GM12891 (cell line): ENCODE results near the gene MRPS35.

Experiments
- DNase-seq: peaks from one replicate; pipeline ENCODE4 v3.0.0; 2011; ENCODE audit warnings: low spot score; ENCODE audit not compliant: insufficient read length
- FAIRE-seq: peaks from 2 replicates; lab custom pipeline; 2011; peaks lifted over from hg19 to GRCh38; lab: Jason Lieb, UNC
- PAX5 ChIP-seq: IDR thresholded peaks from 2 replicates; pipeline ENCODE4 v1.6.1; 2011; ENCODE audit warnings: low read length, moderate library complexity, mild to moderate bottlenecking; ENCODE audit not compliant: insufficient read depth, severe bottlenecking
- POLR2A ChIP-seq: IDR thresholded peaks from 2 replicates; pipeline ENCODE4 v1.6.1; 2011; ENCODE audit warnings: low read depth, low read length, control low read depth
- POLR2AphosphoS5 ChIP-seq: IDR thresholded peaks from 2 replicates; pipeline ENCODE4 v1.6.1; 2011; ENCODE audit warnings: low read depth, low read length, control low read depth
- POU2F2 ChIP-seq: IDR thresholded peaks from 2 replicates; pipeline ENCODE4 v1.6.1; 2011; ENCODE audit warnings: low read depth, mild to moderate bottlenecking, control low read depth, low read length, moderate library complexity
- SPI1 ChIP-seq: IDR thresholded peaks from 2 replicates; pipeline ENCODE4 v1.6.1; 2011; ENCODE audit warnings: low read depth, low read length, control low read depth
- TAF1 ChIP-seq: IDR thresholded peaks from 2 replicates; pipeline ENCODE4 v1.6.1; 2011; ENCODE audit warnings: low read depth, low read length, control low read depth

The MRPS35 gene

GRCh38 chr12:27785882-27786570, 75.4 kb downstream of the MRPS35 start:
- DNase-seq = no peak
- FAIRE-seq = no peak
- TF ChIP-seq POU2F2 = no peak
- no peak for TF ChIP-seq PAX5
- no peak for TF ChIP-seq POLR2A
- no peak for TF ChIP-seq POLR2AphosphoS5
- no peak for TF ChIP-seq SPI1
- no peak for TF ChIP-seq TAF1

GRCh38 chr12:27787559-27787958, 76.9 kb downstream of the MRPS35 start:
- FAIRE-seq = no peak
- TF ChIP-seq TAF1 = no peak
- no peak for TF ChIP-seq POU2F2
- TF ChIP-seq POLR2AphosphoS5 = no peak
- no peak for TF ChIP-seq POLR2A
- TF ChIP-seq SPI1 = no peak
- no peak for TF ChIP-seq PAX5
- no peak for DNase-seq

GRCh38 chr12:27790179-27790578, 79.5 kb downstream of the MRPS35 start:
- FAIRE-seq (no peak), DNase-seq (no peak)
- TF ChIP-seq PAX5 (no peak), POLR2AphosphoS5 (no peak), SPI1 (no peak), TAF1 (no peak), POU2F2 (no peak)

GRCh38 chr12:27794818-27795584, 84.4 kb downstream of the MRPS35 start:
- no peak for FAIRE-seq

GRCh38 chr12:27796128-27796527, 85.5 kb downstream of the MRPS35 start:
- TF ChIP-seq PAX5 (no peak), SPI1 (no peak), POLR2AphosphoS5 (no peak), TAF1 (no peak), POLR2A (no peak), POU2F2 (no peak)
- DNase-seq (no peak), FAIRE-seq (no peak)

More at GRCh38 chr12:27794818-27795584, 84.4 kb downstream of the MRPS35 start:
- no peak for DNase-seq
- TF ChIP-seq TAF1 (no peak), PAX5 (no peak), SPI1 (no peak), POLR2AphosphoS5 (no peak), POLR2A (no peak), POU2F2 (no peak)

- no peak for TF ChIP-seq POLR2AphosphoS5
- no peak for TF ChIP-seq TAF1
- TF ChIP-seq POU2F2 = no peak
- no peak for TF ChIP-seq POLR2A
- no peak for TF ChIP-seq PAX5
- no peak for TF ChIP-seq SPI1
- DNase-seq (no peak), FAIRE-seq (no peak)
These were observed 86.8 kb downstream of the MRPS35 start for GRCh38 chr12:27797301-27798025.

- DNase-seq (no peak), FAIRE-seq (no peak)
- TF ChIP-seq TAF1 = no peak
- no peak for TF ChIP-seq SPI1
- TF ChIP-seq POLR2AphosphoS5 = no peak
- TF ChIP-seq PAX5 = no peak
- TF ChIP-seq POLR2A = no peak
- TF ChIP-seq POU2F2 = no peak
These were observed 90.2 kb downstream of the MRPS35 start for GRCh38 chr12:27800819-27801218.

- no peak for TF ChIP-seq POU2F2
- TF ChIP-seq PAX5 = no peak
- no peak for TF ChIP-seq POLR2AphosphoS5
- TF ChIP-seq SPI1 = no peak
- no peak for TF ChIP-seq TAF1
- TF ChIP-seq POLR2A = no peak
These were observed 91.0 kb downstream of the MRPS35 start for GRCh38 chr12:27801630-27802029.

GRCh38 chr12:27802511-27802910, 91.9 kb downstream of the MRPS35 start:
- TF ChIP-seq POLR2AphosphoS5 (no peak), SPI1 (no peak), POLR2A (no peak), PAX5 (no peak), TAF1 (no peak), POU2F2 (no peak)
- FAIRE-seq (no peak), DNase-seq (no peak)

More at GRCh38 chr12:27801630-27802029, 91.0 kb downstream of the MRPS35 start:
- FAIRE-seq = no peak
- DNase-seq = no peak
